ENCODE data around the gene HNRNPA2B1. TPM values are rescaled to one million over a fixed set of nuclear protein-coding genes. Genes with fewer than 3 reads are reported as not detected.
"Not testable (repeated sequence)": the region's sequence is repeated elsewhere in the genome, so short reads cannot be mapped to it uniquely, and the experiment has no call there.

HNRNPA2B1 gene
- total RNA-seq, 2 experiments from 2014 or later, result 600 to 996 TPM

GRCh38 chr7:26198133-26198780 lies 2.3 kb downstream of the HNRNPA2B1 start:
- H3K9me3 Mint-ChIP-seq (ENCODE audit: low read depth), result no peaks in the 10 kb centered on the region
- peak overlapping the region; percentile 100 for H3K27ac Mint-ChIP-seq
- H3K36me3 Mint-ChIP-seq (ENCODE audit: low read depth), result peaks cover 80% of the 10 kb centered on the region
- intact Hi-C loops (cut with DNase I, micrococcal nuclease), result loop anchor here (1.0 to 2.0 kb wide), 2 partner anchors 107 to 247 kb away; no protein-coding TSS in a partner anchor
- POLR2A ChIA-PET, result interaction anchor here (0.7 to 4.6 kb wide), 8 partner anchors 10 to 305 kb away, joined by 3 to 68 read pairs (median 5); partner anchors contain the start of gene NFE2L3
- peaks cover 38% of the 10 kb centered on the region for H3K4me1 Mint-ChIP-seq
- CTCF ChIA-PET, result interaction anchor here (0.8 to 4.6 kb wide), 16 partner anchors 10 to 305 kb away, joined by 3 to 29 read pairs (median 6); partner anchors contain the start of gene NFE2L3
- no peaks in the 10 kb centered on the region for H3K27me3 Mint-ChIP-seq
- ATAC-seq (no peak), DNase-seq (no peak)
- peak overlapping the region; percentile 100 for H3K4me3 Mint-ChIP-seq

DNA sequence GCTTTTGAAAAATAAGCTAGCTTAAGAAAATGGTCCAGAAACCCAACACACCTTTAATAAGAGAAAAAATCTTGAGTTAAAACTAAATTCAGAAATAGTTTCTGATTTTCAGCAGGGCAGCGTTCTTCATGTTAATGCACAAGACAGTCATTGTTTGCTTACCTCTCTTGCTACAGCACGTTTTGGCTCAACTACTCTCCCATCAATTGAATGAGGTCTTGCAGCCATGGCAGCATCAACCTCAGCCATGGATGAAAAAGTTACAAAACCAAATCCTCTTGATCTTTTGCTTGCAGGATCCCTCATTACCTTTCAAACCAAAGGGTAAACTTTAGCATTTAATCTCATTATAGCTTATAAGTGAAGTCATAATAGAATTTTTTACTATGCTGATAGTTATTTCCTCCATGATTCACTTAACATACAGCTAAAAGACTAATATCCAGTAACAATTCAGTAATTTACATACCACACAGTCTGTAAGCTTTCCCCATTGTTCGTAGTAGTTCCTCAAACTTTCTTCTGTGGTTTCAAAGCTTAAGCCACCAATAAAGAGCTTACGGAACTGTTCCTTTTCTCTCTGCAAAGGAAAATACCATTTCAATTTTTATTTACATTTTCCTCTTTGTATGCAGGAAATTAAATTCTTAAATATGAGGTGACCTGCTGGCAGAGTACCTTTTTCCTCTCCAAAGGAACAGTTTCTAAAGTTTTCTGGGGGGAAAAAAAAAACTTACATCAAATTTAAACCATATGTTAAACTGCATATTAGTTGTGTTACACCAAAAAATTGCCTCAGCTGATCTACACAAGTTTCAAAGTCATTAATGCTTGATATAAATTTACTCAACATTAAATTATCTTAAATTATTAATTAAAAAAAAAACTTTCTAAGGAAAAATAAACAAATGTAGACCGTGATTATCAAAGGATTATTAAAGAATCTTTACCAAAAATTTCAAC lies 3.1 kb downstream of the HNRNPA2B1 start:
- Mint-ChIP-seq H3K27me3 (no peaks in the 10 kb centered on the region), H3K4me1 (peaks cover 47% of the 10 kb centered on the region), H3K4me3 (peak overlapping the region; percentile 100), H3K27ac (peak overlapping the region; percentile 100), H3K9me3 (ENCODE audit: low read depth) (no peaks in the 10 kb centered on the region), H3K36me3 (ENCODE audit: low read depth) (peaks cover 81% of the 10 kb centered on the region)
- DNase-seq (no peak), ATAC-seq (no peak)
- CTCF ChIA-PET, result interaction anchor here (0.6 to 4.6 kb wide), 16 partner anchors 9 to 304 kb away, joined by 3 to 29 read pairs (median 4); partner anchors contain the start of genes NFE2L3 and SNX10
- intact Hi-C loops (cut with DNase I, micrococcal nuclease), result loop anchor here (1.0 to 2.0 kb wide), 4 partner anchors 10 to 247 kb away; no protein-coding TSS in a partner anchor
- POLR2A ChIA-PET, result interaction anchor here (0.7 to 4.6 kb wide), 7 partner anchors 9 to 105 kb away, joined by 3 to 68 read pairs (median 7); partner anchors contain the start of gene NFE2L3

DNA sequence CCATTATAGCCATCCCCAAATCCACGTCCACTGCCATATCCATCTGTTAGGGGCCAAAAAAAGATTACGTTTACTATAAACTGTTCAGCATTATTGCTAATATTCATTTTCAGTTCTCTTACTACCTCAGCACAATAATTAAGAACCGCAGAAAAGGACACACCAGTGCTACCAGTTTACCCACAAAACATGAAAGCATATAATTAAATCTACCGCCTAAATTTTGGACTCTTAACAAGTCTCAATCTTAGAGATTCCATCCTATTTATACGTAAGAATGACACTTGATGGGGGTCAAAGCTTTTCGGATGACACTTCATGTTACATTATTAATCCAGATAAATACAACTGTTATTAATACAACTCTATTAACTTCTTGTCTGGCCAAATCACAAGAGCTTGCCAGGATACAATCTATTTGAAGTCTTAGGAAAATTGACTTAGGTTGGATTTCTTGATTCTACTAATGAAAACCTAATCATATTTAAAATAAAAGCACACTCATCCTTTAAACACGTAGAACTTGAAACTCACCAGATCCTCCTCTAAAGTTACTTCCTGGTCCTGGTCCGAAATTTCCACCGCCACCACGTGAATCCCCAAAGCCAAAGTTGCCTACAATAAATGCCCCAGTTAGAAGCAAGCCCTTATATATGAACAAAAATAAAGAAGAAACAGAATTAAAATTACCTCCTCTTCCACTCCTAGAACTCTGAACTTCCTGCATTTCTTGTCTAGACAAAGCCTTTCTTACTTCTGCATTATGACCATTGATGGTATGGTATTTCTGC lies 4.5 kb downstream of the HNRNPA2B1 start:
- POLR2A ChIA-PET, result interaction anchor here (0.6 to 4.6 kb wide), 7 partner anchors 7 to 113 kb away, joined by 3 to 68 read pairs (median 4); partner anchors contain the start of gene NFE2L3
- H3K27ac Mint-ChIP-seq, result peak overlapping the region; percentile 69
- no peaks in the 10 kb centered on the region for H3K27me3 Mint-ChIP-seq
- peaks cover 56% of the 10 kb centered on the region for H3K4me1 Mint-ChIP-seq
- no peak for ATAC-seq
- CTCF ChIA-PET, result interaction anchor here (1.1 to 4.6 kb wide), 4 partner anchors 10 to 179 kb away, joined by 4 to 24 read pairs (median 6); no protein-coding TSS in a partner anchor
- no peak for DNase-seq
- intact Hi-C loops (cut with DNase I, micrococcal nuclease), result loop anchor here in 1 of 2 experiments (1.0 kb wide), 1 partner anchor 8 kb away; no protein-coding TSS in a partner anchor
- no peaks in the 10 kb centered on the region for H3K9me3 Mint-ChIP-seq (ENCODE audit: low read depth)
- peaks cover 91% of the 10 kb centered on the region for H3K36me3 Mint-ChIP-seq (ENCODE audit: low read depth)
- H3K4me3 Mint-ChIP-seq, result peak overlapping the region; percentile 100

DNA sequence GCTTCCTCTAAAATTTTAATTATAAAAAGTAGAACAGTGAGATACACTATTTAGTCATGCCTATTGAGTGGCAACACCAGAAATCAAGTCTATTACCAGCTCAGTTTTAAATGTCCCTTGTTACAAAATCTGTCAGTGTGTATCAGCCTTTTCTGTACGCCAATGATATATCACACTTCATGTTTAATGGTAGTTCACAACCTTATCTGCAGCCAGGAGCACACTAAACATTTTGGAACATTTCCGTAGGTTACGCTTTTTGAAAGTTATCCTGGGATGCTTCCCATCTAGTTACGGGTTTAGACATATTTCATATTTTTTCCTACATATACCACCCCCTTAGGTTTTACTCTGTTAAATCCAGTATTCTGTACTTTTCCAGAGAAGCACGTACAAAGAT lies 5.4 kb downstream of the HNRNPA2B1 start:
- ChIA-PET POLR2A (interaction anchor here (0.6 to 2.7 kb wide), 4 partner anchors 8 to 176 kb away, joined by 3 to 14 read pairs (median 3); partner anchors contain the start of gene NFE2L3), CTCF (no interaction called here)
- Mint-ChIP-seq H3K36me3 (ENCODE audit: low read depth) (peaks cover 95% of the 10 kb centered on the region), H3K27me3 (no peaks in the 10 kb centered on the region), H3K27ac (peak overlapping the region; percentile 69), H3K4me1 (peaks cover 65% of the 10 kb centered on the region), H3K9me3 (ENCODE audit: low read depth) (no peaks in the 10 kb centered on the region), H3K4me3 (peak overlapping the region; percentile 100)
- ATAC-seq (no peak), DNase-seq (no peak)
- intact Hi-C loops (cut with DNase I, micrococcal nuclease), result no loop called here

DNA sequence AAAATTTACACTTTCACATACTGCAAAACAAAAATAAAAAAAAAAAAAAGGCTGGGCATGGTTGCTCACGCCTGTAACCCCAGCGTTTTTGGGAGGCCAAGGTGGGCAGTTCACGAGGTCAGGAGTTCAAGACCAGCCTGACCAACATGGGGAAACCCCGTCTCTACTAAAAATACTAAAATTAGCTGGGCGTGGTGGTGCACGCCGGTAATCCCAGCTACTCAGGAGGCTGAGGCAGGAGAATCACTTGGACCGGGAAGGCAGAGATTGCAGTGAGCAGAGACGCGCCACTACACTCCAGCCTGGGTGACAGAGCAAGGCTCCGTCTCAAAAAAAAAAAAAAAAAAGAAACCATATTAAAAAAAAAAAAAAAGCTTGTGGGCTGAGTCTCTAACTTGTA lies 5.8 kb downstream of the HNRNPA2B1 start:
- DNase-seq; intact Hi-C loops (cut with DNase I, micrococcal nuclease); ATAC-seq; CTCF ChIA-PET; H3K9me3 Mint-ChIP-seq (ENCODE audit: low read depth); H3K27me3 Mint-ChIP-seq: not testable (repeated sequence)
- H3K36me3 Mint-ChIP-seq (ENCODE audit: low read depth), result peaks cover 94% of the 10 kb centered on the region
- H3K4me1 Mint-ChIP-seq, result peaks cover 67% of the 10 kb centered on the region
- POLR2A ChIA-PET, result interaction anchor here (0.6 to 2.7 kb wide), 6 partner anchors 8 to 176 kb away, joined by 3 to 14 read pairs (median 4); partner anchors contain the start of gene NFE2L3
- H3K4me3 Mint-ChIP-seq, result peak overlapping the region; percentile 100
- peak overlapping the region; percentile 88 for H3K27ac Mint-ChIP-seq

- no peak for DNase-seq
- no peaks in the 10 kb centered on the region for H3K27me3 Mint-ChIP-seq
- ChIA-PET POLR2A (interaction anchor here (0.5 to 2.7 kb wide), 8 partner anchors 36 to 115 kb away, joined by 3 to 14 read pairs (median 5); partner anchors contain the start of gene NFE2L3), CTCF (interaction anchor here (0.5 to 3.0 kb wide), 6 partner anchors 13 to 1641 kb away, joined by 3 to 21 read pairs (median 3); partner anchors contain the start of gene NFE2L3)
- H3K4me1 Mint-ChIP-seq, result peaks cover 76% of the 10 kb centered on the region
- intact Hi-C loops (cut with DNase I, micrococcal nuclease), result no loop called here
- no peak for ATAC-seq
- no peaks in the 10 kb centered on the region for H3K9me3 Mint-ChIP-seq (ENCODE audit: low read depth)
- peak overlapping the region; percentile 100 for H3K4me3 Mint-ChIP-seq
- peak overlapping the region; percentile 88 for H3K27ac Mint-ChIP-seq
- H3K36me3 Mint-ChIP-seq (ENCODE audit: low read depth), result peaks cover 93% of the 10 kb centered on the region
Observed at GRCh38 chr7:26193432-26194207, 6.9 kb downstream of the HNRNPA2B1 start.

DNA sequence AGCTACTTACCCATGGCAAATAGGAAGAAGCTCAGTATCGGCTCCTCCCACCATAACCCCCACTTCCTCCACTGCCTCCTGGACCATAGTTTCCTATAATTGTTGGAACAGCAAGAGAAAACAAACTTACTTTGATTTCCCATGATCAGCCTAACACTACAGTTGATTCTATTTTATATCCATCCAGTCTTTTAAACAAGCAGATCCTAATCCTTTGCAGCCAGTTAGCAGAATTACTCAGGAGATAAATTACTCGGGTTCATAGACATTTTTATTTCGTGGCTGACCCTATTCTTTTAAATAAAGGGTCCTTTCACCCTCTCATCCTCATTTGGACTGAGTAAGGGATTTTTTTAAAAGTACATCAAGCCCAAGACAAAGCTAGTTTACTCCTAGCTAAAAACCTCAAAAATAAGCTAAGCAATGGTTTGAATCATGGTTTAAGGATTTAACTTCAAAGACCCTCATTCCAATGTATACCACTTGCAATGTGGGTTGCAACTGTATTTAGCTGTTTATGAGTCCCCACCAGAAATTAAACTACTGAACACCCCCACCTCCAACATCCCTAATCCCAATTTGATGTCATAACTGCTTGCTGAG lies 8.0 kb downstream of the HNRNPA2B1 start:
- H3K36me3 Mint-ChIP-seq (ENCODE audit: low read depth), result peaks cover 90% of the 10 kb centered on the region
- intact Hi-C loops (cut with DNase I, micrococcal nuclease), result no loop called here
- ChIA-PET POLR2A (interaction anchor here (0.6 to 2.8 kb wide), 13 partner anchors 9 to 300 kb away, joined by 3 to 19 read pairs (median 7); partner anchors contain the start of genes CBX3, HNRNPA2B1 and NFE2L3), CTCF (interaction anchor here (0.6 to 3.0 kb wide), 10 partner anchors 12 to 300 kb away, joined by 3 to 21 read pairs (median 4); no protein-coding TSS in a partner anchor)
- peaks cover 85% of the 10 kb centered on the region for H3K4me1 Mint-ChIP-seq
- no peak for DNase-seq
- no peaks in the 10 kb centered on the region for H3K9me3 Mint-ChIP-seq (ENCODE audit: low read depth)
- ATAC-seq, result no peak
- H3K27me3 Mint-ChIP-seq, result no peaks in the 10 kb centered on the region
- H3K27ac Mint-ChIP-seq, result peak overlapping the region; percentile 88
- peak overlapping the region; percentile 32 for H3K4me3 Mint-ChIP-seq

- ChIA-PET POLR2A (interaction anchor here (0.6 to 2.8 kb wide), 12 partner anchors 9 to 299 kb away, joined by 3 to 19 read pairs (median 6); partner anchors contain the start of genes CBX3, HNRNPA2B1 and NFE2L3), CTCF (interaction anchor here (0.6 to 3.0 kb wide), 12 partner anchors 8 to 299 kb away, joined by 3 to 21 read pairs (median 4); no protein-coding TSS in a partner anchor)
- intact Hi-C loops (cut with DNase I, micrococcal nuclease), result no loop called here
- ATAC-seq, result no peak
- Mint-ChIP-seq H3K4me1 (peaks cover 87% of the 10 kb centered on the region), H3K27me3 (no peaks in the 10 kb centered on the region), H3K9me3 (ENCODE audit: low read depth) (no peaks in the 10 kb centered on the region), H3K4me3 (peak overlapping the region; percentile 32), H3K36me3 (ENCODE audit: low read depth) (peaks cover 86% of the 10 kb centered on the region), H3K27ac (peak overlapping the region; percentile 88)
- DNase-seq, result no peak
Observed at GRCh38 chr7:26191974-26192479, 8.5 kb downstream of the HNRNPA2B1 start.

Data from activated CD4-positive, alpha-beta T cell treated with anti-CD3 and anti-CD28 coated beads for 36 hours (primary cell).